GM20000 (cell line): ENCODE measurements around the gene HNRNPC.
"Not testable (repeated sequence)": the region's sequence is repeated elsewhere in the genome, so short reads cannot be mapped to it uniquely, and the experiment has no call there.

Source experiments
- DNase-seq: peaks from one replicate; pipeline ENCODE4 v3.0.0; 2012; ENCODE audit warnings: low spot score
- CTCF ChIP-seq: IDR thresholded peaks from 2 replicates; pipeline ENCODE4 v1.5.1; 2012; ENCODE audit warnings: mild to moderate bottlenecking, control low read depth; ENCODE audit errors: extremely low read depth, missing control alignments

The HNRNPC gene

DNA sequence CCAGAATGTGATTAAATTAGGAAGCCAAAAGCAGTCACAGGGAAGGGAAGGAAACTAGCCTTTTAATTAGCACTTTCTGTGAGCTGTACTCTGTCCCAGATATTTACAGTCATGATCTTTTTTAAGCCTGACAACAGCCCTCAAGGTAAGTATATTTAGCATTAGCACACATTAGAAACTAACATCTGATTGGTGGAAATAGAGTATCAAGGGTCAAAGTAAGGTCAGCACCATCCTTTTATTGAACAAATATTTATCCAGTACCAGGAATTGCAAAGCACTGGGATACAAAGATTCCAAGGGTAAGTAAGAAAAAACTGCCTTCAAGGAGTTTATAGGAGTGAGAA, 38.9 kb upstream of the HNRNPC start:
- DNase-seq = peak; percentile 41
- no peak for TF ChIP-seq CTCF

- DNase-seq = peak; percentile 42
- TF ChIP-seq CTCF = no peak
These were observed 38.4 kb upstream of the HNRNPC start for GRCh38 chr14:21307637-21308036.

DNA sequence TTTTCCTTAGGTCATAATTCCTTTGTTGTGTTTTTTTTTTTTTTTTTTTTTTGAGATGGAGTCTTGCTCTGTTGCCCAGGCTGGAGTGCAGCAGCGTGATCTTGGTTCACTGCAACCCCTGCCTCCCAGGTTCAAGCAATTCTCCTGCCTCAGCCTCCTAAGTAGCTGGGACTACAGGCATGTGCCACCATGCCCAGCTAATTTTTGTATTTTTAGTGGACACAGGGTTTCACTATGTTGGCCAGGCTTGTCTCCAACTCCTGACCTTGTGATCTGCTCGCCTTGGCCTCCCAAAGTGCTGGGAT, 33.5 kb upstream of the HNRNPC start:
- DNase-seq = not testable (repeated sequence)

DNA sequence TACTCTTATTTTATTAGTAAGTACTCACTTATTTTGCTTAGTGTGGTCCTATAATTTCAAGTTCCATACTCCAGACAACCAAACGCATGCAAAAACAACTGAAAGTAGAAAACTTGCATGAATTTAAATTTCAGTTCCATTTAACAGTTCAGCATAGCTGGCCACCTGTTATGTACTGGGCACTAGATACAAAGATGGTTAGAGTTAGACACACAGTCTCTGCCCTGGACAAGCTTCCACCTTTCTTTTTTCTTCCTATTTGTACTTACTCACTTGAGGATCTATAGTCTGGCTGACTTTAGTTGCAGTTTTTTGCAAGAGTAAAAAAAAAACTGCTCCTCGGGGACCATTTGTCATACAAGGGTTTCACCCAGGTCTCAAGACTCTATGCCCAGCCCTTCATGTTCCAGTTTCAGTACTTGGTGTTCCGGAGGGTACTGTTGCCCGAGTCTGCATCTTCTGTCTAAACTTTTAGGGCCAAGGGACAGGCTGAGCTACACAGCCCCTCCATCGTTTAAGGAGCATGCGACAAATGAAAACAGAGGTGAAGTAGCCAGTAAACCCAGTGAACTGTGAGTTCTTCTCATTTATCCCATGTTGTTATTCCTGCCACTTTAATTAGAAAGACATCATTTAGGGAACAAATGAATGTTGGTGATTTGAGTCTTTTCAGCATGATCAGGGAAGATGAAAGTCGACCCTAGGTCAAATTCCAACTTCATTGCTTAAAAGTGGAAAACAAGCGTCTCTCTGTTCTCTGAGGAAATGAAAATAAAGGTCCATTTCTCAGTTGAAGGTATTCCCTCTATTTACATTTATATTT, 33.0 kb upstream of the HNRNPC start:
- TF ChIP-seq CTCF = no peak
- no peak for DNase-seq

GRCh38 chr14:21300892-21301291, 31.6 kb upstream of the HNRNPC start:
- no peak for DNase-seq

DNA sequence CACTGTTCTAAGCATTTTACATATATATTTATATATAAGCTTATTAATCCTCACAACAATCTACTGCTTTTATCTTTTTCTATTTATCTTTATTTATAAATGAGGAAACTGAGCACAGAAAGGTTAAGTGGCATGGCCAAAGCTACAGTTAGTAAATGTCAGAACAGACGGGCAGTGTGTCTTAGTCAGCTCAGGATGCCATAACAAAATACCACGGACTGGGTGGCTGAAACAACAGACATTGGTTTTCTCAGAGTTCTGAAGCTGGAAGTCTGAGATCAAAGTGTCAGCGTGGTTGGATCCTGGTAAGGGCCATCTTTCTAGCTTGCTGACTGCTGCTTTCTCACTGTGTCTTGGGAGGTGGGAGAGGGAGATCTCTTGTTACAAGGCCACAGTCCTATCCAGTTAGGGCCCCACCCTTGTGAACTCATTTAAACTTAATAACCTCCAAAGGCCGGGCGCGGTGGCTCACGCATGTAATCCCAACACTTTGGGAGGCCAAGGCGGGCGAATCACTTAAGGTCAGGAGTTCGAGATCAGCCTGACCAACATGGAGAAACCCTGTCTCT, 30.4 kb upstream of the HNRNPC start:
- DNase-seq = no peak
- TF ChIP-seq CTCF = no peak

More at GRCh38 chr14:21300892-21301291, 31.6 kb upstream of the HNRNPC start:
- TF ChIP-seq CTCF = no peak

DNA sequence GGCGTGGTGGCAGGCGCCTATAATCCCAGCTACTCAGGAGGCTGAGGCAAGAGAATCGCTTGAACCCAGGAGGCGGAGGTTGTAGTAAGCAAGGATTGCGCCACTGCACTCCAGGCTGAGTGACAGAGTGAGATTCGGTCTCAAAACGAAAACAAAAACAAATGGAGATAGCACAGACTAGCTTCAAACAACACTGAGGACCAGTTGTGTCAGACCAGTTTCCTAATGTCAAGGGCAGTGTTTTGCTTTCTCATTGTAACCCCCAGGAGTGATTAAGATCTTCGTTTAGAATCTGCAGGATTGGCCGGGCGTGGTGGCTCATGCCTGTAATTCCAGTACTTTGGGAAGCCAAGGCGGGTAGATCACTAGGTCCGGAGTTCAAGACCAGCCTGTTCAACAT, 29.1 kb upstream of the HNRNPC start:
- DNase-seq = no peak
- no peak for TF ChIP-seq CTCF

- not testable (repeated sequence) for DNase-seq
These were observed 24.8 kb upstream of the HNRNPC start for GRCh38 chr14:21294026-21294425.

DNA sequence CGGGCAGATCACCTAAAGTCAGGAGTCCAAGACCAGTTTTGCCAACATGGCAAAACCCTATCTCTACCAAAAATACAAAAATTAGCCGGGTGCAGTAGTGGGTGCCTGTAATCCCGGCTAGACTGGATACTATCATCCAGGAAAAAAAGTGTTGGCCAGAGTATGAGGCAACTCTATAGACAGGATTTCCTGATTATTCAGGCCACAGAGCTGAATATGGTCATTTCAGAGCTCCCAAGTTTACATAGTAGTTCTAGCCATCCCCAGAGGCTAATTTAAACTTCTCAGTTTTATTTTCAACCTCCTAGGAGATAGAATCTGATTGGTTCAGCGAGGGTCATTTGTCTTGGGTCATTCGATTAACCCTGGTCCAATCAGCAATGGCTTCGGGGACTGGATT, 17.9 kb upstream of the HNRNPC start:
- DNase-seq = no peak
- TF ChIP-seq CTCF = no peak

- DNase-seq = not testable (repeated sequence)
These were observed 17.3 kb upstream of the HNRNPC start for GRCh38 chr14:21286516-21286915.

DNA sequence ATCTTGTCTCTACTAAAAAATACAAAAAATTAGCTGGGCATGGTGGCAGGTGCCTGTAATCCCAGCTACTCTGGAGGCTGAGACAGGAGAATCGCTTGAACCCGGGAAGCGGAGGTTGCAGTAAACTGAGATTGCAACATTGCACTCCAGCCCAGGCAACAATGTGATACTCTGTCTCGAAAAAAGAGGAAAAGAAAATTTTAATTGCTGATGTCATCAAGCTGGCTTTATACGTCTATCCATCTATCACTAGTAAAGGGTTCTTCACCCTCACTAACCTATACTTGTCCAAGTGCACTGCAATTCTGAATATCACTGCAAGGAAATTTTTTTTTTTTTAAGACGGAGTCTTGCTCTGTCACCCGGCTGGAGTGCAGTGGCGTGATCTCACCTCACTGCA, 12.7 kb upstream of the HNRNPC start:
- not testable (repeated sequence) for DNase-seq
